C1 segment of cervical spinal cord (tissue), 14 donors: ENCODE measurements around the gene FRS2.

Experiments
- DNase-seq, 14 donors: peaks; one replicate each; lab custom pipeline; 2025; lab: John Stamatoyannopoulos, UW

FRS2 gene

DNA sequence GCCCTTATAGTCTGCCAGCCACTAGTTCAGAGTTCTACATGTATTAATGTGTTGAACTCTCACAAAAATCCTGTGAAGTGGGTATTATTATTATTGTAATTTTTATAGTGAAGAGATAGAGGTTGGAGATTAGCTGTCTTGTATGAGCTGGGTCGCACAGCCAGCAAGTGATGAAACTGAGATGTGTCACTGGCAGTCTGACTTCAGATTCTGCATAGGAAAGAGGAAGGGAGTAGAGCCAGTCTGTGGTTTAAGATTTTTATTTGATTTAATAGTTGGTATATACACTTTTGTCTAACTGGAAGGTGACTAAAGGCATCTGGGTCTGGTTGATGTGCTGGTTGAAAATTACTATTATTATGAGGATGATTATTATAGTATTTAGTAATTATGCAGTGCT lies 5.8 kb upstream of the FRS2 start:
- no peak for DNase-seq

DNA sequence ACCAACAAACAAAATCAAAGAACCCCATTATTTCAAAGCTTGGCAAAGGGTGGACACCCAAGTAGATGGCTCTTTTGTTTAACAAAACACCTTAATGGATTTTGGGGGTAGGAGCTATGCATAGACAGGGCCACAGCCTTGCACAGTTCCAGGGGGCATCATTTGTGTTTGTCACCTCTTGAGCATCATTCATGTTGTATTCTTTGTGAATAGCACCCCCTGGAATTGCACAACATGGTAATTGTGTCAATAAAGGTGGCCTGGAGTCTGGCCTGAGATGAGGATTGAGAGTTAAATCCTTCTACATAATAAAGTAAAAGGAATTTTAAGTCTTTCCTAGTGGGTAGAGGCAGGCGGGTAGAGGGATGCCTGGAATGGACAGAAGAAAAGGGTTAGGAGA lies 3.3 kb upstream of the FRS2 start:
- DNase-seq, result peak in 1 of 14 donors; percentile 2

DNA sequence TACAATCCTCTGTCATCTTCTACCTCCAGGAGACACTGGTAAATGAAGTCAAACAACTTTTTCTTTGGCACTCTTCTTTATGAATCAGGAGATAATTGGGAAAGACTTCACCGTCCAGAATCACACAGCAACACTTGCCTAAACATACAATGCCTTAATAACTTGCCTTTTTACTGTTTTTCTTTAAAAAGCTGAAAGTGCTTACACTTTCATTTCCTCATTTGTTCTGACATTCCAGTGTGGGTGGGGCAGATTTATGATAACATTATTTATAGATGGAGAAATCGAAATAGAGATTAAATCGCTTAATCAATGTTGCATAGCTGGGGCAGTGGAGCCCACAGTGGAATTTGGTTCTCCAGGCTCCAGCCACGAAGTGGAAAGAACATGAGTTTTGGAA lies 2.8 kb upstream of the FRS2 start:
- no peak for DNase-seq

DNA sequence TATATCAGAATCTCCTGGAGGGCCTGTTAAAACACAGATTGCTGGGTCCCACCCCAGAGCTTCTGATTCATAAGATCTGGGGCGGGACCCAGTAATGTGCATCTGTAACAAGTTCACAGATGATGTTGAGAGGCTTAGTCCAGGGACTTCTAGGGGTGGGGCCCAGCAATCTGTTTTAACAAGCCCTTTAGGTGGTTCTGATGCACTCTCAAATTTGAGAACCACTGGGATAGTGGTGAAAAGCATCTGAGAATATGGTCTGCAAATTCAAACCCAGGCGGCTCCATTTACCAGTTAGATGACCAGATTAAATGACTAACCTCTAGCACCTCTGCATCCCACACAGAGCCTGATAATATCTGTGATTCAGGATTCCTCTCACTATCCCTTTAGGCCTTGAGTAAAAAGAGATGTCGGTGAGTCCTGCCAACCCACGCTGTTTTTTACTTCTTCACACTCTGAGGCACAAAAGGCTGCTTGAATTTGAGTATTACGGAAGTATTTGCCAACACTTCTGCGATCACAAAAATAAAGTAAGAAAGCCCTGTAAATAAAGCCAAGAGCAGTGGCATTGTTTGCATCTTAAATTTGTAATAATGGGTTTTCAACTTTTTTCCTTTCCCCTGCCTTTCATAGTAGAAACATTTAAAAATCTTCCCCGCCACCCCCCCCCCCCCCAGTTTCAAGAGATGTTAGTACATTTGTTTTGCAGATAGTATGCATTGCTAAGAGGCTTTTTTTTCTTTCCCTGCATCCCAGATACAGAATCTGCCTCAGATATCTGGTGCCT lies 1.8 kb upstream of the FRS2 start:
- no peak for DNase-seq

DNA sequence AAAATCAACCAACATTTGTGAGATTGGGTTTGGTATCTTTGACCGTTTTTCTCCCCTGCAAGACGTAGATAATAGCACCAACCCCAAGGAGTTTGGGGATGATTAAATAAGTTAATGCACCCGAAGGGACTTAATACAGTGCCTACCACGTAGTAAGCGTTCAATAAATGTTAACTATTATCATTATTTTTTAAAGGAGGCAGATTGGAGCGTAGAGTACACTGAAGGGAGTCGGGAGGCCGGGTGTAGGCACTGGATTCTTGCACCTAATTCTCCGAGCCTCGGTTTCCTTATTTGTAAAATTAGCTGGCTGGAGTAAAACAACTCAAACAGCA lies 367 bp upstream of the FRS2 start:
- DNase-seq, result no peak

DNA sequence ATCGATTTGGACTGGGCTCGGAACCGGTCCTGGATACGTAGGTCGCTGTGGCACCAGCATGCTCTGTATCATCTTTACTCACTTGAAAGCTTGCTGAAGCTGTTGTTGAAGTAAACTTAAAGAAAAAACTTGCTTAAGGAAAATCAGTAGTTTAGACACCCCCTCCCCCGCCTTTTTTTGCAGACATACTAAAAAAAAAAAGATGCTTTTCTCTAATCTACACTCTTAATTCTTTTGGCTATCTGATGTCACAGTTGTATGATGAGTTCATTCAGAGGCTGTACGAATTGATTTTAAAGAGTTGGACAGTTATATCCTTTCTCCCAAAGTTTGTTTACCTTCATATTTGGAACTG lies 865 bp downstream of the FRS2 start:
- DNase-seq, result no peak

DNA sequence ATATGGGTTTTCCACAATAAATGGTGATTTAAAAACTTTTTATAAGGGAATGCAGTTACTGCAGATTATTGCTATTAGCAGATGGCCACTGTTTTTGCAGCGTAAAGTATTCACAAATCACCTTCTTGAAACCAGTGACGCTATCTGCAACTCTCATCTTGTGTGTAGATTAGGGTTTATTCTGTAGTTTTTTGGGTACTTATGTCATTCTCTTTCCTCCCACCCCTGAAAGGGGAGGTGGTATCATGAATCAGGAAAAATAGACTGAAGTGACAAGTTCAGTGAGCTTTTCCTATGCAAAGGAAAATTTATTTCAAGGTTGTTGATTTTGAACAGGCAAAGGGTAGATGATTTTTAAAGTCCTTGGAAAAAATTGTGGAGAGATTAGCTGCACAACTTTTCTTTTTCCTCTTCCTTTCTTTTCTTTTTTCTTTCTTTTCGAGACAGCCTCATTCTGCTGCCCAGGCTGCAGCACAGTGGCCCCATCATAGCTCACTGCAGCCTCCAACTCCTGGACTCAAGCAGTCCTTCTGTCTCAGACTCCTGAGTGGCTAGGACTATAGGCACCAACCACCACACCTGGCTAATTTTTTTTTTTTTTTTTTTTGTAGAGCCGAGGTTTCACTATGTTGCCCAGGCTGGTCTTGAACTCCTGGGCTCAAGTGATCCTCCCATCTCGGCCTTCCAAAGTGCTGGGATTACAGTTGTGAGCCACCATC lies 1.6 kb downstream of the FRS2 start:
- no peak for DNase-seq

DNA sequence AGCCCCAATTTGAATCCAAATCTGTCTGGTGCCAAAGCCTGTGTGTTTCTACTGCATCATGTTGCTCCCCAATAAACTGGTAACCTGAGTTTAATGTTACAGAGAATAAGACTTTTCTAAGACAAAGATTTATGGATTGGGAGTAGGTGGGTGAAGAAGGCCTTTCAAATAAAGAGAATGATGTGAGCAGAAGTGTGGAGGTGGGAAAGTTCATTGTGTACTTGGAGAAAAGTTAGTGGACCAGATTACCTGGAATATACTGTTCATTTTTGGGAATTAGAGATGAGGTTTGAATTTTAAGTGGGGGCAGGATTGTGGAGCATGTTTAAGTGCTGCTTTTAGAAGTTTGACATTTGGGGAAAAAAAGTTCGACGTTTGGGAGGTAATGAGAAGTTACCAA lies 3.1 kb downstream of the FRS2 start:
- DNase-seq, result no peak

DNA sequence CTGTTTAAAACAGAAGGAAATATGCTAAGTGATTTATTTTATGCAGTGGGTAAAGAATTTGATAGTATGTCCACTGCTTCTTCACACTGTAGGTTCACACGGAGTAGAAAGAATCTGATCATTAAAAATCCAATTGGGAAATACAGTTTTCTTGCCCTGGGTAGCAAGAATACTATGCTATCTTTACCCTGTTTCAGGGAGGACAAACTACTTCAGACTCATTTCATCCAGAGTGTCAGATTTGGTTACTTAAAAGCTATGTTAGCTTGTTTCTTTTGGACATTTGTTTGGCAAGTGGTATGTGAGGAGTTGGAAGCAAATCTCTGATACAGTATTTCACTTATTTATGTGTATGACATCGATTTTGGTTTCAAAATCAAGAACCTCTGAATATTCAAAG lies 4.3 kb downstream of the FRS2 start:
- DNase-seq, result no peak

DNA sequence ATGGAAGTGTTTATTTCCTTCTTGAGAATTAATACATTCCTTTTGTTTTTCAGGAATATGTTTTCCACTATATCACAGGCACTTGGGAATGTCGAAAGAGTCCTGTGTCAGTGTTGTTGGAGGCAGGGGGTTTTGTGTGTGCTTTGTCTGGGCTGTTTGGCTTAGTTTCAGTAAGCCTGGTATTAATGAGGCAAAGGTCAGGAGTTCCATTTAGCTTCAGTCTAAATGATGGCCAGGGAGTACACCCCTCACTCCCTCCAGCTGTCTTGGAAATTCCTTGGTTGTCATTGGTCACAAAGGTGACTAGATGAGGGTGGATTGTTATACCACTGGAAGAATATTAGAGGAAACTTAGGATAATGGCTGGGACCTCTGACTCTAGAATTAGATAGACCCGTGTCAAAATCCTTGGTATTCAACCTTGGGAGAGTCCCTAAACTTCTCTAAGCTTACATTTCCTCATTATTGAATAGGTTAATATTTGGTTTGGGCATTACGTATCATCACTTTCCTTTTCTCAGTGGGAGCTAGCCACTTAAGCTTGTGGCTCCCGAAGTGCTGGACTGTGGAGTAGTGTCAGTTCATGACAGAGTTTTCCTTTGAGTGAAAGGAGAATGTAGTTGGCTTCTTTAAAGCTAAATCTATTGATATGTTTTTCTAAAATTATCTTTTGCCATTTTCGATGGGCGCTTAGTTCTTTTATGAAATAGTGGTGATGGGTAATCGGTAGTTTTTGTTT lies 5.2 kb downstream of the FRS2 start:
- DNase-seq, result peak in 3 of 14 donors; percentile 3 to 27 (median 4)

DNA sequence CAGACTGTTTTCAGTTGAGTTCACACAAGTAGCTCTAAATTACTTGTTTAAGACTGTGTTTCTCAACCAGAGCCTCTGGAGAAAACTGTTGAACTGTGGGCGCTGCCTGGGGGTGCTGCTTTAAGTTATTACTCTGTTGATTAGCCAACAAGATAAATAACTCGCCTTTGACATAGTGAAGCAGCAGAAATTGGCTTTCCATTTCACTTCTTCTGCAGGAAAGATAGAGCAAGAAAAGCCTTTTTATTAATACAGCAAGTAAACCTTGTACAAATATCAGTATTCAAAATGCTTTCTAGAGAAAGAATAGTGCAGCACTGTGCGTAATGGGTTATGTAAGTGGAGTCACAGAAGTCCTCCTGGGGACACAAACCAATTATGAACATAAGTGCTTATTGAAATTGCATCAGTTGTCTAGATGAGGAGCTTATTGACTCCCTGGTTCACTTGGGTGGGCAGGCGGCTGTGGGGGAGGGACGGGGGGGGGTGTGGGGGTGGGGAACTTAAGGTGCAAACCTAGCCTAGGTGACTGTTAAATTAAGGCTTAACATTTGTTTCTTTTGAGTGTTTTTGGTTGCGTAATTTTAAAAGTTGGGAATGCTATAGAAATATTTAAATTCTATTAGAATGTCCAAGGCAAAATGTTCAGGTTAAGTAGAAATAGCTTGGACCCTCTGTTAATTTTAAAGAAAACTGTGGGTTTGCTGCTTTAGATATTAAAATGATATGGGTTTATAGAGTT lies 6.3 kb downstream of the FRS2 start:
- peak in 1 of 14 donors; percentile 21 for DNase-seq

DNA sequence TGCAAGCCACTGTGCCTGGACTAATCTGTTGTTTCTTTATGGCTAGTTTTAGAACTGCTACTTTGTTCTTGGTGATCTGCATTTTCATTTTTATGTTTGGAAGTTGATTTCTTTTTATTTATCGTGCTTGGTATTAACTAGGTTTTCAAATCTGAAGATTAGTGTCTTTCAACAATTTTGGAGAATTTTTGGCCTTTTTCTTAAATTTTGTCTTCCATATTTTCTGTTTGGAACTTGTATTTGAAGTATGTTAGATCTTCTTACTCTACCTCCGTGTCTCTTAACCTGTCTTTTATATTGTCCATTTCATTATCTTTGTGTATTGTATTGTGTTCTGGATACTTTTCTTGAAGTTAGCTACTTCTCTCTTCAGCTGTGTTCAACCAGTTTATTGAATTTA lies 9.5 kb downstream of the FRS2 start:
- no peak for DNase-seq

DNA sequence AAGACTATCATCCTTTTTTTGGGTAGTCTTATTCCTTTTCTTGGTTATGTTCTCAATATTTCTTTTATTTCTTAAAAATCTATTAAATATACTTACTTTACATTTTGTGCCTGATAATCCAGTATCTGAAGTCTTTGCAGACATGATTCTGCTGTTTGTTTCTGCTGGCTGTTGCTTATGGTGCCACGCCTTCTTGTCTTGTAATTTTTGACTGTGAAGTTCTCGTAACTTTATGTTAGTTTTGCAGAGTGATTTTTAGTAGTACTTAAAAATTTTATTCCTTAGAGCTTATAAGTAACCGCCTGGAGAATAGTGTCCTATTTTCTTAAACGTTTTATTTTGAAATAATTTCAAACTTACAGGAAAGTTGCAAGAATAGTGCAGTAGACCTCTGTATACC lies 10.5 kb downstream of the FRS2 start:
- no peak for DNase-seq

DNA sequence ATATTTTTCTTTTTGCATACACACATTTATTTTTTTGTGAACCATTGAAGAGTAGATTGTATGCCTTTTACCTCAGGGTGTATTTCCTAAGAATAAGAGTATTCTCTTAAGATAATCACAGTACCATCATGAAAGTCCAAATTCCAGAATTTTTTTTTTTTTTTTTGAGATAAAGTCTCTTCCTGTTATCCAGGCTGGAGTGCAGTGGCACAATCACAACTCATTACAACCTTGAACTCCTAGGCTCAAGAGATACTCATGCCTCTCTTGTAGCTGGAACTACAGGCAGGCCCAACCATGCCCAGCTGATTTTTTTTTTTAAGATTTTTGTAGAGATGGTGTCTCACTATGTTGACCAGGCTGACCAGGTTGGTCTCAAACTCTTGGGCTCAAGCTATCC lies 10.9 kb downstream of the FRS2 start:
- no peak for DNase-seq

DNA sequence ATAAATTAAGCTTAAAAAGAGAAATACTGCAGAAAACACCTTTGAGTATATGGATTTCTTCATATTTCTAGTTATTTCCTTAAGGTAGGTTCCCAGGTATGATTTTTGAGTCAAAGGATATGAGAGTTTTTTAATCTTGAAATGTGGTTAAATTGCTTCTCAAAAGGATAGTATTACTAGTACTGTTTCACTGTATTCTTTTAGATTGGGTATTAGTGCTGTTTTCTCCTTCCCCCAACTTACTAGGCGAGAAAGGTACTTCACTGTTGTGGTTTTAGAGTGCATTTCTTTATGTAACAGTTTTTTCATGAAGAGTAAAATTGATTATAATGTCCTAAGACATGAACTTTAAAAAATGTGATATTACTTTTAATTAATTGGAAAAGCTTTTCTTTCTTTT lies 13.5 kb downstream of the FRS2 start:
- DNase-seq, result no peak

DNA sequence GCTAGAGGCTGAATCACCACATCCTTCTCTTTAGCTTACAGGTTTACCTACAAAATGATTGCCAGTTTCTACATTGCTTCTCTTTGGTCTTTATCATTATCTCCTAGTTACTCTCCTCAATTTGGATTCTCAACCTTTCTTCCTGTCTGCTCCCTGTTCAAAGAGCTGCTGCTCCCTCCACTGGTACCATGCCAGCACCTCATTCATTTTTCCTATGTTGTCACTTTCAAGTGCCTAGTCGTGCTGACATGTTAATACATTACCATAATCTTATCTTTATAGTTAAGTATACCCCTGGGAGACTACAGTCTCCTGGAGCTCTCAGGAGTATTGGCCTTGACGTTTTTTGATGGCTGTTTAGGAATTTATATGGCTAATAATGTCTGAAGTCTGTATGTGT lies 14.2 kb downstream of the FRS2 start:
- no peak for DNase-seq

DNA sequence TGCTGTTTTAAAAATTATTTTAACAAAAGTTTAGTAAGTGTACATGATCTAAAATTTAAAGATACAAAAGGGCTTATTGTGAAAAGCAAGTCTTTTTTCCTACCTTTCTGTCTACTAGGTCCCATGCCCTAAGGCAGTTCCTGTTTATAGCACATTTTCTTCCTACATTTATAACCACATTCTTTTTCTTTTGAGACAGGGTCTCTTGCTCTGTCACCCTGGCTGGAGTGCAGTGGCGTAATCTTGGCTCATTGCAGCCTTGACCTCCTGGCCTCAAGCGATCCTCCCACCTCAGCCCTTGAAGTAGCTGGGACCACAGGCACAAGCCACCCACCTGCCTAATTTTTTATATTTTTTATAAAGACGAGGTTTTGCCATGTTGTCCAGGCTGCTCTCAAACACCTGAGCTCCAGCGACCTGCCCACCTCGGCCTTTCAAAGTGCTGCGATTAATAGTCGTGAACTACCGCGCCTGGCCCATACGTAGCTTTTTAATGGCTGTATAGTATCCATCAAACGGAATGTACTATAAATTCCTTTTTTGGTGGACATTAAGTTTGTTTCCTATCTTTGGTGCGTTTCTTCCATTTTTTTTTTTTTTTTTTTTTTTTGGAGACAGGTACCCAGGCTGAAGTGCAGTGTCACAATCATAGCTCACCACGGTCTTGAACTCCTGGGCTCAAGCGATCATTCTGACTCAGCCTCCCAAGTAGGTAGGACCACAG lies 20.9 kb downstream of the FRS2 start:
- DNase-seq, result no peak

DNA sequence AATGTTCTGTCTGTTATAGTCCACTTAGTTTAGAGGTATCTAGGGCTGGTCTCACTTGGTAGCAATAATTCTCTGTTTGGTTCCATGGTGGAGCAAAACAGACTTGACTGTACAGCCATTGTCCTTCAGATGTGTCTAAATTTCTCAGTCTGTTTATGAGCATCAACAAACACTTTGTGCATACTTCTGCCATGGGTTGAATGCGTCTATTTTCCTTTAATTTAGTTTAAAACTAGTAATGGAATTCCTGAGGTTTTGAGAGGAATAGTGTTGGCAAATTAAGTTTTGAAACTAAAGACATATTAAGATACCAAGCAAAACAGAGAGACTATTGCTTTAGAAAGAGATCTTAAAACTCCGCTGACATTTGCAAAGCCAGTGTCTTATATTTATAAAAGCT lies 22.6 kb downstream of the FRS2 start:
- DNase-seq, result no peak

DNA sequence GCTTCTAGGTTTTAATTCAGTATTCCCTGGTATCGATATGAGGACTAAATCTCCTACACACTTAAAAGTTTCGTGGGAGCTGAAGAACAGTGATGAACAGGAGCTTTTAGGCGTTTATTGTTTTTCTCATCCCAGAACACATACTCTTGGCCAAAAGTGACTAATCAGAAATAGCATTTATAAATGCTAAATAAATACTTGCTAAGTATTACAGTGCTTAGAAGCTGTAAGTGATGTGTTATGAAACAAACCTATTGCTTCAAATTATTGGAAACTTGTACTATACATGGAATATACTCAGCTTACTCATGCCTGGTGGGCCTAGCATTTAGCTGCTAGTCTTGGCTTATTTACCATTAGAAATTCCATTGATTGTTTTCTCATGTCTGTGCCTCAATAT lies 24.9 kb downstream of the FRS2 start:
- no peak for DNase-seq

DNA sequence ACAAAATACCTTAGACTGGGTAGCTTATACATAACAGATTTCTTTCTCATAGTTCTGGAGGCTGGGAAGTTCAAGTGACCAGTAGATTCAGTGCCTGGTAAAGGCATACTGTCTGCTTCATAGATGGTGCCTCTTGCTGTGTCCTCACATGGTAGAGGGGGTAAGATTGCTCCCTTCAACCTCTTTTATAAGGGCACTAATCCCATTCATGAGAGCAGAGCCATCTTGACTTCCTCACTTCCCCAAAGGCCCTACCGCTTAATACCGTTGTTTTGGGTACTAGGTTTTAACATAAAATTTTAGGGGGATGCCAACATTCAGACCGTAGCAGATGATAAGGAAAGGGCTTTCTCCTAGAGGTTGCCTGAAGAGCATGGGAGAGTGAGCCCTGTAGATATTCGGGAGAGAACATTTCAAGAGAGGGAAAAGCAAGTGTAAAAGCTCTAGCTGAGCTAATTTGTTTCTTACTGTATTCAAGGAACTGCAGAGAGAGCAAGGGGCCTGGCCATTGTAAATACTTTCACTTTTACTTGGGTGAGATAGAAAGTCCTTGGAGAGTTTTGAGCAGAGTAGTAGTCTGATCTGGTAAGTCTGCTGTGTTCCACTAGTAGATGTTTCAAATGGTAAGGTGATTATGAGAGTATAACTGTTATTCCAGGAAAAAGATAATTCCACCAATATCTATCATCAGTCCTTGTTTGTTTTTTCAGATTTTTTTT lies 27.3 kb downstream of the FRS2 start:
- no peak for DNase-seq

DNA sequence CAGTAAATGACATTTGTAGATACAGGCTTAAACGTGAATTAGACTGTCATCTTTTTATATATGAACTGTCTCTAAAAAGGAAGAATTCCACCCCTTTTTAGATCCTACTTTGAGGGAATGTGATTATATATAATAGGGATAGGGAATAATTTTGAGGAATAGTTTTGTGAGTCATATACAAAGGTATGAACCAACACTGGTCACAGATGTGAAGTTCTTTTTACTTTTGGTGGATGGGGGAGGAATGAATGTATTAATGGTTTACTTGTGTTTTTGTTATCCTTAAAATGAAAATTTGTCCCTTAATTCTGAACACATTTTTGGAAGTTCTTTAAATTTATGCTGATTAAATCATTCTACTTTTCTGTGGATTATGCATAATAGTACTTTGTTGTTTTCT lies 30.4 kb downstream of the FRS2 start:
- no peak for DNase-seq
